CD4-positive, alpha-beta T cell treated with Interleukin-15 for 1 hour (primary cell): Measurements from ENCODE around the gene CENPT.
A peak's percentile ranks its signal among the peaks of the same experiment; 100 is the strongest.
"Not testable (repeated sequence)": the region's sequence is repeated elsewhere in the genome, so short reads cannot be mapped to it uniquely, and the experiment has no call there.

ENCODE experiments used
- DNase-seq: peaks from one replicate; pipeline ENCODE4 v3.0.0-alpha.2; 2020

Gene CENPT

DNA sequence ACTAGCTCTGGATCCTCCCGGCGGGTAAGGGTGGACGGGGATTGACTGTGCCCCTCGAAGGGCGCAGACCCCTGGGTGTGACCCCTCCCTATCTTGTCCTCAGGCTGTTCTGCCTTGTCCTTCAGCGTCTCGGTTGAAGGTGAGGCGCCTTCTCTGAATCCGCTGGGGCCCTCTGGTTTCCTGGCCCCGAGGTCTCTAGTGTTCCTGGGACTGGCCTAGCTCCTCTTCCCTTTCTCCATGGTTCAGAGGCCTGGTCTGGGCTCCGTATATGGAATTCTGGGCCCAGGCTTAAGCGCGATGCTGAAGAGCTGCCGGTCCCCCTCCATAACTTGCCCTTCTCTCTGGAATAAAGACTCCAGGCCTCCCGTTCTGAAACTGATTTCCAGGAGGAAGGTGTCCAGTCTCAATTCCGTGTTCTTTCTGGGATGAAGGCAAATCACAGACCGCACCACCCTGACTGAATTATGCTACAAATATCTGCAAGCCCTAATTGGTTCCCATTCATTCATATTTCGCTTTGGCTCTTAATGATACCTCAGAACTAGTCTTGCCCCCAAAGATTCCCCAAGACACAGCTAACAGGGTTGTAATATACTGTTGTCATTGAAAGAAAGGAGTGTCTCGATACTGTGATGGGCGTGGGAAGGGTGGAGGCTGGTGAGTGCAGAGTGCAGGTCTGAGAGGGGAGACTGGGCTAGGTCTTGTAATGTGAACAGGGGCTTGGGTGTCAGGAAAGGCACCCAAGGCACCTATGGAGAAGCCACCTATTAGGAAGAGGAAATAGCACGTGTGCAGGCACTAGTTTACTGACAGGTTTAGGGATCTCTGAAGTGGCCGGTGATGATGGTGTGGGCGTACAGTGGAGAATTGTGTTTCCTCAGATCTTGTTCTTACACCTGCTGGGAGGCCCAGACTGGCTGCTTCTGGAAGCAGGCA, 26.2 kb upstream of the CENPT start:
- no peak for DNase-seq

DNA sequence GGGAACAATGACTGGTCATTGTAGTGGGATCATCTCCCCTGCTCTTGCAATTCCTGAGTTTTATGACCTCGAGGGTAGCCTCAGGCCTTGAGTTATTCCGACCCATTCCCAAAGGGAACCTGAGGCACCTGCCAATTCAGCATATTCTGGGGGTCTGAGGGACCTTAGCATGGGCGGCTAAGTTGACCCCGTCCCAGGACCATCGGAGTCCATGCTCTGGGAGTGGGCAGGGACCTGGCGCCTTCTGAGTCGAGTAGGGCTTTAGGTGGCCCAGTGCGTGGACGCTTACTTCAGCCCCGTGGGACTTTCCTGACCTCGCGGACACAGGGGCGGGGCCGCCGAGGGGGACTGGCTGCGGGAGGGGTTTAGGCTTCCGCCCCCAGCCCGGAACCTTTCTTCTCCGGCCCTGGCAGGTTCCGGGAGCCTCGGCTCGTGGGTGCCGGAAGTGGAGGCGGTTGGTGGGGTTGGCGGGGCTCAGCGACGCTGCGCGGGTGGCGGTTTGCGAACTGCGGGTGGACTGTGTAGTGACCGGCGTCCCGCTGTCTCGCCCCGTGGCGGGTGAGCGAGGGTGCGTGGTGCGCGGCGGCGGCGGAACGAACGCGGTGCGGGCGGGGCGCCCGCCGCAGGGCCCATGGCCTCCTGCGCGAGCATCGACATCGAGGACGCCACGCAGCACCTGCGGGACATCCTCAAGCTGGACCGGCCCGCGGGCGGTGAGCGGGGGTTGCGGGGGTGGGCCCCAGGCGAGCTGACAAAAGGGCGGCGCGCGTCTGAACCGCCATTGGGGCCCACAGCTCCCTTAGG, 25.3 kb upstream of the CENPT start, which contains the start of gene EDC4:
TSS of gene EDC4 (plus strand) at position 422 of the 804 bp plus-strand sequence. CDS start at position 632, 210 bp downstream.
- peak; percentile 87 for DNase-seq

DNA sequence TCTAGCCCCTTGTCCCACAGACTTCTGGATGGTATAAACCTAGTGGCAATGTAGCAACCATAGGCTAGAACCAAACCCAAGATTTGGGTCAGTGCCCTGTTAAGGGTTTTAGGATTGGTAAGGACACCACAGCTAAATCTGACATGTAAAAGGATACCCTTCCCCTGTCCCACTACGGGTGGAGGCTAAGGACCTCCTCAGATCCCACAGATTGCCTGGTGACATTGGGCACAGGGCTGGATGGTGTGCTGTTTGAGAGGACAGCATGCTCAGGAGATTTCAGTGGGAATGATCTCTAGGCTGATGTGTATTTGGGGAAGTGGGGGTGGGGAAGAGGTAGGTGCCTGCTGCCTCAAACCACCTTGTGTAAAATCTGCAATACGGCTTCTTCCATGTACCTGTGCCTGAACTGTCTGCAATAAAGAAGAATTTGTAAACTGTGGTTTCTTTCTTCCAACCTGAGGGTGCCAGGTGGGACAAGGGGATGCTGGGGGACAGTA, 24.7 kb upstream of the CENPT start:
- DNase-seq, result no peak

DNA sequence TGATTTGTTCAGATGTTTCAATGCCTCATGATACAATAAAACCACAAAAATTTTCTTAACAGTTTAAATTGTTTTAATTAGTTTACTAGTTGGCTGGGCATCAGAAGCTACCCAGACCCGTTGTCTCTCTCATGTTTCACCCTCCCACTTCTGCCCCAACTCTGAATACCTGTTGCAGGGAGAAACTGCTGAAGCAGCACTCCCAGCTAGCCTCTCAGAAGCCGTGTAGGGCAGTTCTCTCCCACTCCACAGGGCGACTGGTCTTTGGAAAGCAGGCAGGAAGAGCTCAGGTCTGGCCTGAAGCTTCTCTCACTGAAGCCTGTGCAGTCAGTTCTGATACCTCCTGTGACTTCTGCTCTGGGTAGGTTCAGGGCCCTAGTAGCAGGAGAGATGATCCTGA, 23.8 kb upstream of the CENPT start:
- no peak for DNase-seq

DNA sequence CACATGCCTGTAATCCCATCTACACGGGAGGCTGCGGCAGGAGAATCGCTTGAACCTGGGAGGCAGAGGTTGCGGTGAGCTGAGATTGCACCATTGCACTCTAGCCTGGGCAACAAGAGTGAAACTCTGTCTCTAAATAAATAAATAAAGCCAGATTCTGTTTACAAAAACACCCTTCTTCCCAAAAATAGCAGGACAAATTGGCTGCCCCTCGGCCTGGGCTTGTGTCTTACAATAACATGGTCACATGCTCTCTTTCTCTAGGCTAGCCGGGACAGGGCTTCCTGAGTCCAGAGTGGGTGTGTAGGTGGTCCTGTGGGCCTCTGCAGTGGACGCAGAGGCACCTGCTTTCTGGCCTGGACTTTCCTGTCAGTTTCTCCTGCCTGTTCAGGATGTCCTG, 22.2 kb upstream of the CENPT start:
- DNase-seq, result no peak

DNA sequence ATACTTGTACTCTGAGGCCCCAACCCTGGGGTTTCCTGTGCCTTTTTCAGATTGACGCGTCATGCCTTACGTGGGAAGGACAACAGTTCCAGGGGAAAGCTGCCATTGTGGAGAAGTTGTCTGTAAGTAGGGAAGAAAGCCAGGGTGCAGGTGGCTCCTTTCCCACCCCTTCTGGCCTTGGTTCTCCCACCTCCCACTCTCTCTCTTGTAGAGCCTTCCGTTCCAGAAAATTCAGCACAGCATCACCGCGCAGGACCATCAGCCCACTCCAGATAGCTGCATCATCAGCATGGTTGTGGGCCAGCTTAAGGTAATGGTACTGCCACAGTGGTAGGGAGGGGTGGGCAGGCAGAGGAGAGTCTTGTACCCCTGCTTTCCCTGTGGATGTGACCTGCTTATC, 20.8 kb upstream of the CENPT start:
- no peak for DNase-seq

DNA sequence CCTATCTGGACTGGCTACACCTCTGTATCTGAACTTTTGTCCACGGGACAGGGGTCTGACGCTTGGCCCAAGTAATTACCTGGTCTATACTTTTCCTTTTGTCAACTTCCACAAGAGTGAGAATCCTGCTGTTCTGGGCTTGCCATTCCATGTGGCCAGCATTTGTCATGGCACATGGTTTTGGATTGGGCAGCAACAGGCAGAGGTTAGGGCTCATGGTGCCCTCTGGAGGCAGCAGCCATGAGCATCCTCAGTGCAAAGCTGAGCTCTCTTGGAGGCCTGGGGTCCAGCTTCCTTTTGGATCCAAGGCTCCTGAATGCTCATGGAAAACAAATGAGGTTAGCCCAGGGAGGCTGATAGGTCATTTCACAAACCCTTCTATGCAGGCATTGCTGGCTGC, 17.8 kb upstream of the CENPT start:
- no peak for DNase-seq

DNA sequence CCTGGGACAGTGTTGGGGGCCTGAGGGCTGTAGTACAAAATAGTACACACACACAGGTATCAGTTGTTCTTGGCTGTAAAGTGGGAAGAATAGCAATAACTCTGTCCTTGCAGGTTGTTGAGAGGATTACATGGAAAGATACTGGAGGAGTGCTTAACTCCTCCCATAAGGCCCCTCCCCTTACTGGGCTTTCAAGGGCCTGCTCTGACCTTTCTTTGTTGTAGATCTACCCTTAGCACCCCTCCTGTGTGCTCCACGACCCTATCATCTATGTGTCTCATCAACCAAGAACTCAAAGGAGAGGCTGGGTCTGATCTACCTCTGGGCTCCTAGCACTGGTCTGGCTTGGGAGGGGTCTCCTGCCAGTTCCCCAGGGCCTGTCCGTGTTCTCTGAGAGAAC, 17.1 kb upstream of the CENPT start:
- DNase-seq, result no peak

DNA sequence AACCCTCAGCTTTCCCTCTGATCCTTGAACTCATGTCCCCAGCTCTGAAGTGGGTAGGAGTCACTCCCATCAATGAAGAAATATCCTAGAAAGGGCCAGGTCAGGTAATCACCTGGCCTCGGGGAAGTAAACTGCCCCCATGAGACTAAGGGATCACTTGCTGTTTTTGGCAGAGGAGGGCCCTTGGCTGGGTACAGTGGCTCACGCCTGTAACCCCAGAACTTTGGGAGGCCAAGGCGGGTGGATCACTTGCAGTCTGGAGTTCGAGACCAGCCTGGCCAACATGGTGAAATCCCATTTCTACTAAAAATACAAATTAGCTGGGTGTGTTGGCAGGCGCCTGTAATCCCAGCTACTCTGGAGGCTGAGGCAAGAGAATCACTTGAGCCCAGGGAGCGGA, 16.6 kb upstream of the CENPT start:
- not testable (repeated sequence) for DNase-seq

DNA sequence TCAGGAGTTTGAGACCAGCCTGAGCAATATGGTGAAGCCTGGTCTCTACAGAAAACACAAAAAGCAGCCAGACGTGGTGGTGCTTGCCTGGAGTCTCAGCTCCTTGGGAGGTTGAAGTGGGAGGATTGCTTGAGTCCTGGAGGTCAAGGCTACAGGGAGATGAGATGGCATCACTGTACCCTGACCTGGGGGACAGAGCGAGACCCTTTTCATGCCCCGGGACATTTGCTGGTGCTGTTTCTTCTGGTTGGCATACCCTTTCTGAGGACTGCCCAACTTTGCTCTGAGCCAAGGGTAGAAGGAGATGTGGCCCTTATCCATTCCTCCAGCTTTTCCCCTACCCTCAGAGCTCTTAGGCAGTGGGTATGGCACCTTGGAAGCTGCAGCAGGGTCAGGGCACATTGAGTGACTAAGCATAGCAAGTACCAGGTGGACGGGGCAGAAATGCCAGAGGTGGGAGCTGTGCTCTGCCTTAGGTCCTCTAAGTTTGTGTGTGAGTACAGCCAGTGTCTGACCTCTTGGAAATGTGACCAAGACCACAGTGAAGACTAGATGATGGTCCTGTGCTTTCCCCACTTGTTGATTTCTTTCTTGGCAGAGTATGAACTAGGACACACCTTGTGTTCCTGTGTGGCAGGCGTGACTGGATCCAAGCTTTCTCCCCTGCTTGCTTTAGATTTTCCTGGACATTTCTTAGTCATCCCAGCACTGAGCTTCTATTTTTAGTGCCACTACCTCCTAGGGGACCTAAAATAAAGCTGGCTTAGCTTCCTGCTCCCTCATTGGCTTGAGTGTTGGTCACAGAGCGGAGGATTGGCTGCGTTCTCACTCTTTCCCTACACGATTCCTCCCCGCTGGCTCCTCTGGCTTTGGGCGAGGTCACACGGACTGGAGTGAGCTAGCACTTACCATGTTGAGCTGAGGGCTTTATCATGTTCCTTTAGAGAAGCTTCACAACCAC, 15.4 kb upstream of the CENPT start:
- DNase-seq, result no peak

DNA sequence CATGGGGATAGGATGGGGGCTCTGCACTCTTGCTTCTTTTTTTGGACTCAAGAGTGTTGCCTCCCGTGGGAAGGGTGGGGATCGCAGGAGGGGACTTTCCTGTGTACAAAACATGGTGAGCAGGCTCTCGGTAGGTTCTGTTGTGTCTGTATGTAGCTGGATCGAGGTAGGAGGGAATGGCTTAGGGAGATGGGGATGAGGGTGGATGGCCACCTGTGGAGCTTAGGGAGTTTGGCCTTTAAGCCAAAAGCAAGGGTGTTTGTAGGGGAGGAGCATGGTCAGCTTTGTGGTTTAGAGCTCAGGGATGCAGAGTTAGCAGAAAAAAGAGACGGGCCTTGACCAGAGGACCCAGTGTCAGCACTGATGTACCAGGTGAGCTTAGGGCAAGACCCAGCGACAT, 14.4 kb upstream of the CENPT start:
- no peak for DNase-seq

DNA sequence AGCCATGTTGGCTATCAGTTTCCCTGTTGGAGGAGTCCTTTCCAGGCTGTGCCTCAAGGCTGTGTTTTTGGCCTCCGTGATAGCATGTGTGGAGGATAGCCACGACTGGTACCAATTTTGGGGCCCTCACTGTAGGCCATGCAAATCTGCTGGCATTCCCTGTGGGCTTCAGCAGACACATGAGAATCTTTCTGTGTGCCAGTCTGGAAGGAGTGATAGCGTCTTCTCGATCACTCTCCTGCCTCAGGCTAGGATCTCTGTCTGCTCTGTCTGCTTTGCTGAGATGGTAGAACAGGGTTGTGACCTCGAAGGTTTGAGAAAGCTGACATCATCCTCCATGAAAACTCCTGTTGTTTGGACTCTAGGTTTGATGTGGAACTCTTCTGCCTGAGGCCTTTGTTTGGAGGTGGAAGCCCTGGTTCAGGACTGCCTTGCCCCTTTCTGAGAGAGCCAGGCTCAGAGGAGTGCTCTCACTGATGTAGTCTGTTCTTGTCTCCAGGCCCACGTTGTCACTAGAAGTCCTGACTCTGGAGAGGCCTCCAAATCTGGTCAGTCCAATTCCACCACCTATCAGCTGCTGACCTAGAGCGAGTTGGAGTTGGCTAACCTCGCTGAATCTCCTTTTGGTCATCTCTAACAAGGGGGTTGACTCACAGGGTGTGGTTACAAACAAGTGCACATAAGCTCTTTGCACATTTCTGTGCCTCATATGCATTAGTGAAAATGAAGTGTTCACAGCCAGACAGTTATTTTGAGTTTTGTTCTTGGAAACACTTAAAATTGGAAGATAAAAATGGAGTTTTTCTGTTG, 13.3 kb upstream of the CENPT start:
- DNase-seq, result no peak

DNA sequence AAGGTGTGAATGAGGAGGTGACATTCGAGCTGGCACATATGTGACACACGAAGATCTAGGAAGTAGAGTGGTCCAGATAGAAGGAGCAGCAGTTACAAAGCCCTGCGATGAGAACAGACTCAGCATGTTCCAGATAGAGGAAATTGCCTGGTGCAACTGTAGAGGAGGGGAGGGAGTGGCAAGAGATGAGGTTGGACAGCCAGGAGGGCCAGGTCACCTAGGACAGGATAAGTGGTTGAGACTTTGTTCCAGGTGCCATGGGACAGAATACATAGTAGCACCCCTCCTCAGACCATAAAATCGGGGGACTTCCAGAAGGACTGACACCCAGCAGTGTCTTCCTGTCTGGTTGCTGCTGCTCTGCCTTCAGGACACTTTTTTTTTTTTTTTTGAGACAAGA, 11.0 kb upstream of the CENPT start:
- DNase-seq, result no peak

DNA sequence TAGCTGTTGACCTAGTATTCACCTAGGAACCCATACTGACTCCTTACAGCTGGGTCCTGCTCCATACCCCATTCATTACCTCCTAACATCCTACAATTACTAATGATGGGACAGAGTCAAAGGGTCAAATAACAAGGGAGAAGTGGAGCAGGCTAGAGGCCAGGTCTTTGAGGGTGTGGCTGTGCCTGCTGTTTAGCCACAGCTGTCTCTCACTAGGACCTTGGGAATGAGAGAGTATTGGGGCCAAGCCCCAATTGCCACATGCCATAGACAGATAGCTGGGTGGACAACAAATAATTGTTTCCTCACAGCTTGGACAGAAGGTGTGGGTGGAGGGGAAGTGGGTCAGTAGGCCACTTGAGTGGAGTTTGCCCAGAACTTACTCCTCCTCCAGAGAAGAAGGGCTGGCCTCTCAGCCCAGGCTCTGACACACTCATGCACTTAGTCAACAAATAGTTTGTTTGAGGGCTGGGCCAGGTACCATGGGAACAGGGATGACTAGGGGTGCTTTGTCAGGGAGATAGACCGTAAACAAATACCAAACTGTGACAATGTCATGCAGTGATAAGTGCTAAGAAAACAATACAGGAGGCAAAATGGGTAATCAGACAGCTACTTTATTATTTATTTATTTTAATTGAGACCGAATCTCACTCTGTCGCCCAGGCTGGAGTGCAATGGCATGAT, 10.2 kb upstream of the CENPT start:
- peak; percentile 55 for DNase-seq

DNA sequence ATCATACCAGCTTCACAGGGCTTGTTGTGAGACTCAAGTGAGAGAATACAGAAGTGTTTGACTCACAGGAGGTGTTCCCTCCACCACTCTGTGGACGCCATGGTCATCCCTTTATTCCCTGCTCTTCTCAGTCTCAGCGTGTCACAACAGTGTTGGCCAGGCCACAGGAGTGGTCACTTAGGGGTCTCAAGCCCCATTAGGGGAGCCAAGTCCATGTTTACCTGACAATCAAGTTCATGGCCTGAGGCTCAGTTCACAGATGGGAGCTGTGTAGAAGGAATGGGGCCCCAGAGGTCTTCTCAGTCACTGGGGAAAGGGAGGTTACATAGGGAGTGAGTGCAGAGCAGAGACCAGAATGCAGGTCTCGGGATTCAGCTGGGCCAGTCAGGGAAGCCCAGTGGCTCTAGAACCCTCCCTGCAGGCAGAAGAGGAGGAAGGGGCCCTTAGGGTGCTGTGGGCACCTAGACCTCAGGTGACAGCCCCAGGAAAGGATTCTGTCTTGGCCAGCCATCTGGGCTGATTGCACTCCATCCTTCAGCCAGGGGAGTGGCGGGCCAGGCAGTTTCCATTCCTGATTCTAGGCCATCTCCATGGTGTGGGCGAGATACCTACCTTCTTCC, 9.5 kb upstream of the CENPT start:
- no peak for DNase-seq

DNA sequence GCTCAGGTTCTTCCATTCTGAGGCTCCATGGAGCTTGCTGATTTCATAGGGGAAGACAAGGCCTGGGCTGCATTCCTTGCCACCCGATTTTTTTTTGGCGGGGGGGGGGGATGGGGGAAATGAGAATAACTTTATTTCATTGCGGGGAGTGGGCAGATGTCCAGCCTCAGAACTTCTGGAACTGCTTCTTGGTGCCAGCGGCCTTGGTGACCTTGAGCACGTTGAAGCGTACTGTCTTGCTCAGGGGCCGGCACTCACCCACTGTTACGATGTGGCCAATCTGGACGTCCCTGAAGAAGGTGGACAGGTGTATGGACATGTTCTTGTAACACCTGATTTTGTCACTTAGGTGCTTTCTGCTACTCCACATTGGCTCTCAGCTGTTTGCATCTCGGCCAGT, 8.3 kb upstream of the CENPT start:
- DNase-seq, result no peak

DNA sequence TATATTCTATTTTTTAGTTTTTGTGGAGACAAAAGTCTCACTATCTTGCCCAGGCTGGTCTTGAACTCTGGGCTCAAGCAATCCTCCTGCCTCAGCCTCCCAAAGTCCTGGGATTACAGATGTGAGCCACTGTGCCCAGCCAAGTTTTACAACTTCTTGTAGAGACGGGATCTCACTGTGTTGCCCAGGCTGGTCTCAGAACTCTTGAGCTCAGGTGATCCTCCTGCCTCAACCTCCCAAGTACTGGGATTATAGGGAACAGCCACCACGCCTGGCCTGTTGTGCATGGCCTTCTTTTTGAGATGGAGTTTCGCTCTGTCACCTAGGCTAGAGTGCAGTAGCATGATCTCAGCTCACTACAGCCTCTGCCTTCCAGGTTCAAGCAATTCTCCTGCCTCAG, 6.2 kb upstream of the CENPT start:
- DNase-seq, result no peak

DNA sequence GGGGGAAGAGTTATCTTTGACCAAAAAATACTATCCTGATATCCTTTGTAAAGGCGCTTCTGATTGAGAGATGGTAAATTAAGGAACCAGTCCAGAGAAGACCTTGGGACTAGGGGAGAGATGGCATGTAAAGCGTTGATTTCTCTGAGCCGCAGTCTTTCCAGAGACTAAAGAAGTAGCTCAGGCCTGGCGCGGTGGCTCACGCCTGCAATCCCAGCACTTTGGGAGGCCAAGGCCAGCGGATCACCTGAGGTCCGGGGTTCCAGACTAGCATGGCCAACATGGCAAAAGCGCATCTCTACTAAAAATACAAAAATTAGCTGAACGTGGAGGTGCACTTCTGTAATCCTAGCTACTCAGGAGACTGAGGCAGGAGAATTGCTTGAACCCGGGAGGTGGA, 625 bp upstream of the CENPT start:
- DNase-seq, result no peak

DNA sequence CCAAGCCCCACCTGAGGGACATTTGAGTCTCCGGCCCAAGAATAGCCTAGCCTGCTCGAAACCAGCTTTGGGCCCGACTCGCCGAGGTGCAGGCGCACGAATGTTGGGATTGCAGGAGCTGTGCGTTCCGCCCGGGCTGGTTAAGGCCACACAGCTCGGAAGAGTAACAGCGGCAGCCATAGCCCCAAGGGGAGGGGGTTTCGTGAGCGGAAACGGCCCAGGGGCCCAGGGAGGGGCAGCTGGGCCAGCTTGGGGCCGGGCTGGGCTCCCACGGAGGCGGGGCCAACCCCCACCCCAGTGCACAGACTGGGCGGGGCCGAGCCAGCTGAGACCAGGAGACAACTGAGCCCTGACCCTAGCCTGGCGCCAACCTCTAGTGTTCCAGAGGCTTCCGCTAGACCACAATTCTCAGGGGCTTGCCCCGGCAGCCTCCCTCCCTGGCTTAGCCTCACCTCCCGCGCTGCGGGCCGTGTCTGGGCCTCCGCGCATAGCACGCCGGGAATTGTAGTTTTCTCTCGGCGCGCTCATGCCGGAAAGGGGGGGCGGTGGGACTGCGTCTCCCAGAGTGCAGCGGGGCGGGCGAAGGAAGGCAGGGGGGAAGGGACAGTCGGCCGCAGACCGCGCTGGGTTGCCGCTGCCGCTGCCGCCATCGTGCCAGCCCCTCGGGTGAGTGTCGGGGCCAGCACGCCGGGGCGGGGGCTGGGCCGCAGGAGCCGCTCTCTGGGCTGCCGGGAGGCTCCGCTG, 1.0 kb downstream of the CENPT start, which contains the start of gene NUTF2:
TSS of gene NUTF2 (plus strand) at position 614 of the 744 bp plus-strand sequence. CDS start 18,198 bp downstream, outside the sequence.
- DNase-seq, result peak; percentile 94

DNA sequence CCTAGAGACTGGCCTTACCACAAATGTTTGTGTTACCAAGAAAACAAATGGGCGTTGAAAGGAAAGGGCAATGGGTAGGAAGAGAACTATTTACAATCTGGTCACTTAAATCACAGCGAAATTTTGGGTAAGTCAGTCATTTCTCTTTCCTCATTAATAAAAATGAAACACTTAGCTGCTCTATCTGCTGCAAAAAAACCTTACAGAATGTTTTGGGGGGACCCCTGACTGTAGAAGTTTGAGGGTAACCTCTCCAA, 1.5 kb downstream of the CENPT start:
- DNase-seq, result no peak
